Body of pancreas (tissue), 4 donors: ENCODE measurements around the gene DTWD2. TPM values are rescaled to one million over a fixed set of nuclear protein-coding genes. Genes with fewer than 3 reads are reported as not detected.
A peak's percentile ranks its signal among the peaks of the same experiment; 100 is the strongest.
"Not testable (repeated sequence)": the region's sequence is repeated elsewhere in the genome, so short reads cannot be mapped to it uniquely, and the experiment has no call there.

Experiments
- ATAC-seq: fragments of 150-250 bp; one replicate; pipeline ENCODE4 v1.9.1; 2016
- DNase-seq, 4 donors: peaks; one replicate each; pipeline ENCODE4 v3.0.0-alpha.2; 2019
- H3K27ac ChIP-seq, 4 donors: fragments of 200-600 bp; sonication (generic); 1 replicate in 3 of 4; 2 replicates in 1 of 4; pipeline versions ENCODE4 v1.5.1 to v1.6.1; 2016 to 2019; ENCODE audit warnings: mild to moderate bottlenecking in 1 of 4, mixed read lengths in 1 of 4, moderate library complexity in 1 of 4
- H3K27me3 ChIP-seq, 2 donors: fragments of 200-600 bp; sonication (generic); one replicate each; pipeline ENCODE4 v1.6.0; 2016; ENCODE audit warnings: mild to moderate bottlenecking in 1 of 2
- H3K36me3 ChIP-seq, 2 donors: fragments of 200-600 bp; sonication (generic); replicated peaks in 1 of 2; 2 replicates each; pipeline ENCODE4 v1.5.1; 2016; ENCODE audit warnings: low read depth in 2 of 2; ENCODE audit not compliant: insufficient read depth in 1 of 2
- H3K4me1 ChIP-seq: fragments of 200-600 bp; sonication (generic); one replicate; pipeline ENCODE4 v1.6.0; 2016
- H3K4me3 ChIP-seq, 2 donors: fragments of 200-600 bp; sonication (generic); 1 replicate in 1 of 2; 2 replicates in 1 of 2; pipeline ENCODE4 v1.5.1; 2016 to 2019
- H3K9me3 ChIP-seq, 3 donors: fragments of 200-600 bp; sonication (generic); 1 replicate in 2 of 3; 2 replicates in 1 of 3; pipeline ENCODE4 v1.5.1; 2016
- POLR2A ChIP-seq, 3 donors: fragments of 450-650 bp; IDR thresholded peaks; one replicate each; pipeline ENCODE4 v1.6.1; 2016; ENCODE audit warnings: antibody characterized with exemption in 3 of 3, mild to moderate bottlenecking in 2 of 3
- WGBS, 2 donors: methylation state at CpG; one replicate each; pipeline ENCODE4 v1.1.5; 2017; 5-methylcytosine and 5-hydroxymethylcytosine counted together
- intact Hi-C: fragments of 100-400 bp; cut with DNase I; formaldehyde crosslinking; loops from one replicate; pipeline ENCODE4 v1.15.1; 2023
- total RNA-seq, 2 donors: library from RNA; depleted of rRNA; stranded (reverse); fragments of >200 nt; gene quantifications; one replicate each; pipeline ENCODE4 v1.1.0, GENCODE V29; 2016
- TF ChIP-seq, protein P1 (sequence below), 7 experiments: fragments of 450-650 bp in 4 of 7; fragments of 200-600 bp in 3 of 7; sonication (generic) in 3 of 7; IDR thresholded peaks; one replicate each; pipeline ENCODE4 v1.5.1; 2016 to 2019; ENCODE audit warnings: antibody characterized with exemption in 7 of 7

DTWD2 gene
- total RNA-seq, 2 donors from 2014 or later: 7.5 to 29.7 TPM

DNA sequence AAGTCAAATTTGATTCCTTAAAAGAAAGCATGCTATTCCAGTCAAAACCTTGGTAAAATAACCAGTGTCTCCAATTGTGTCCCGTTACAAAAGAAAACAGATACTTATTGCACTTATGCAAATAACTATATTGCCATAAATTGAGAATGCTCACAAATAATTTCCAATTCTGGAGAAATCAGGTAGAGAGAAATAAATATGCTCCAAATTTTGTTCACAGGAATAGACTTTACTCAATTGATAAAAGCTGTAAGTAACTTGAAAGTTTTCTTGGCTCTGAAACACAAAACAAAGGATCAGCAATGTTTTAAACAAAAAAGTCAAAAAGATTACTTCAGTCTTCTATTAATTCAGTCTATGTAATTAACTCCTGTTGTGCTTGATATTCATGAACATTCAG lies 7.8 kb upstream of the DTWD2 start:
- no peak overlapping the region for H3K4me3 ChIP-seq
- ATAC-seq: no peak
- H3K27ac ChIP-seq: no peak overlapping the region
- no peaks in the 10 kb centered on the region for H3K4me1 ChIP-seq
- H3K27me3 ChIP-seq: no peaks in the 10 kb centered on the region
- no peak for TF ChIP-seq POLR2A (IDR thresholded peaks at IDR 0.05)
- TF ChIP-seq, protein P1, sequence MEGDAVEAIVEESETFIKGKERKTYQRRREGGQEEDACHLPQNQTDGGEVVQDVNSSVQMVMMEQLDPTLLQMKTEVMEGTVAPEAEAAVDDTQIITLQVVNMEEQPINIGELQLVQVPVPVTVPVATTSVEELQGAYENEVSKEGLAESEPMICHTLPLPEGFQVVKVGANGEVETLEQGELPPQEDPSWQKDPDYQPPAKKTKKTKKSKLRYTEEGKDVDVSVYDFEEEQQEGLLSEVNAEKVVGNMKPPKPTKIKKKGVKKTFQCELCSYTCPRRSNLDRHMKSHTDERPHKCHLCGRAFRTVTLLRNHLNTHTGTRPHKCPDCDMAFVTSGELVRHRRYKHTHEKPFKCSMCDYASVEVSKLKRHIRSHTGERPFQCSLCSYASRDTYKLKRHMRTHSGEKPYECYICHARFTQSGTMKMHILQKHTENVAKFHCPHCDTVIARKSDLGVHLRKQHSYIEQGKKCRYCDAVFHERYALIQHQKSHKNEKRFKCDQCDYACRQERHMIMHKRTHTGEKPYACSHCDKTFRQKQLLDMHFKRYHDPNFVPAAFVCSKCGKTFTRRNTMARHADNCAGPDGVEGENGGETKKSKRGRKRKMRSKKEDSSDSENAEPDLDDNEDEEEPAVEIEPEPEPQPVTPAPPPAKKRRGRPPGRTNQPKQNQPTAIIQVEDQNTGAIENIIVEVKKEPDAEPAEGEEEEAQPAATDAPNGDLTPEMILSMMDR (IDR thresholded peaks at IDR 0.05): no peak
- H3K9me3 ChIP-seq: peaks cover 0 to 4% (median 0%) of the 10 kb centered on the region in 3 donors
- H3K36me3 ChIP-seq: no peaks in the 10 kb centered on the region
- 97 to 100% methylated on average over 1 of the region's 1 CpG for WGBS, 2 donors
- intact Hi-C loops: no loop called here
- no peak for DNase-seq

DNA sequence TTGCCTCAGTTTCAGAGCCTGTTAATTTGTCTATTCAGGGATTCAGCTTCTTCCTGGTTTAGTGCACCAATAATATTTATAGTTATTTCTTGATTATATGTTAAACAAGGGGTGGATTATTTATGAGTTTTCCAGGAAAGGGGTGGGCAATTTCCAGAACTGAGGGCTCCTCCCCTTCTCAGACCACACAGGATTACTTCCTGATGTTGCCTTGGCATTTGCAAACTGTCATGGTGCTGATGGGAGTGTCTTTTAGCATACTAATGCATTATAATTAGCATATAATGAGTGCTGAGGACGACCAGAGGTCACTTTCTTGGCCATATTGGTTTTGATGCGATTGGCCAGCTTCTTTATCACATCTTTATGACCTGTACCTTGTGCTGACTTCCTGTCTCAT lies 6.2 kb upstream of the DTWD2 start:
- Histone ChIP-seq H3K9me3 (peaks cover 0 to 4% (median 0%) of the 10 kb centered on the region in 3 donors), H3K27me3 (no peaks in the 10 kb centered on the region), H3K27ac (no peak overlapping the region), H3K4me3 (no peak overlapping the region), H3K36me3 (no peaks in the 10 kb centered on the region), H3K4me1 (peaks cover 14% of the 10 kb centered on the region)
- DNase-seq: no peak
- ATAC-seq: no peak
- WGBS, 2 donors: 73 to 82% methylated on average over 2 of the region's 2 CpGs
- intact Hi-C loops: no loop called here
- TF ChIP-seq, protein P1 (IDR thresholded peaks at IDR 0.05): no peak
- no peak for TF ChIP-seq POLR2A (IDR thresholded peaks at IDR 0.05)

DNA sequence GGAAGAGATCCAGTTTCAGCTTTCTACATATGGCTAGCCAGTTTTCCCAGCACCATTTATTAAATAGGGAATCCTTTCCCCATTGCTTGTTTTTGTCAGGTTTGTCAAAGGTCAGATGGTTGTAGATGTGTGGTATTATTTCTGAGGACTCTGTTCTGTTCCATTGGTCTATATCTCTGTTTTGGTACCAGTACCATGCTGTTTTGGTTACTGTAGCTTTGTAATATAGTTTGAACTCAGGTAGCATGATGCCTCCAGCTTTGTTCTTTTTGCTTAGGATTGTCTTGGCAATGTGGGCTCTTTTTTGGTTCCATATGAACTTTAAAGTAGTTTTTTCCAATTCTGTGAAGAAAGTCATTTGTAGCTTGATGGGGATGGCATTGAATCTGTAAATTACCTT lies 4.8 kb upstream of the DTWD2 start:
- H3K9me3 ChIP-seq, DNase-seq, H3K27me3 ChIP-seq, intact Hi-C loops, H3K4me3 ChIP-seq, H3K36me3 ChIP-seq, ATAC-seq, H3K27ac ChIP-seq: not testable (repeated sequence)
- H3K4me1 ChIP-seq: peaks cover 22% of the 10 kb centered on the region

DNA sequence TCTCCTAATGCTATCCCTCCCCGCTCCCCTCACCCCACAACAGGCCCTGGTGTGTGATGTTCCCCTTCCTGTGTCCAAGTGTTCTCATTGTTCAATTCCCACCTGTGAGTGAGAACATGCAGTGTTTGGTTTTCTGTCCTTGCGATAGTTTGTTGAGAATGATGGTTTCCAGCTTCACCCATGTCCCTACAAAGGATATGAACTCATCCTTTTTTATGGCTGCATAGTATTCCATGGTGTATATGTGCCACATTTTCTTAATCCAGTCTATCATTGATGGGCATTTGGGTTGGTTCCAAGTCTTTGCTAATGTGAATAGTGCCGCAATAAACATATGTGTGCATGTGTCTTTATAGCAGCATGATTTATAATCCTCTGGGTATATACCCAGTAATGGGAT lies 3.7 kb upstream of the DTWD2 start:
- intact Hi-C loops, DNase-seq, H3K4me3 ChIP-seq, H3K27me3 ChIP-seq, H3K9me3 ChIP-seq, H3K27ac ChIP-seq, ATAC-seq, H3K36me3 ChIP-seq: not testable (repeated sequence)
- WGBS, 2 donors: 91 to 97% methylated on average over 2 to 3 of the region's 3 CpGs
- peaks cover 25% of the 10 kb centered on the region for H3K4me1 ChIP-seq

DNA sequence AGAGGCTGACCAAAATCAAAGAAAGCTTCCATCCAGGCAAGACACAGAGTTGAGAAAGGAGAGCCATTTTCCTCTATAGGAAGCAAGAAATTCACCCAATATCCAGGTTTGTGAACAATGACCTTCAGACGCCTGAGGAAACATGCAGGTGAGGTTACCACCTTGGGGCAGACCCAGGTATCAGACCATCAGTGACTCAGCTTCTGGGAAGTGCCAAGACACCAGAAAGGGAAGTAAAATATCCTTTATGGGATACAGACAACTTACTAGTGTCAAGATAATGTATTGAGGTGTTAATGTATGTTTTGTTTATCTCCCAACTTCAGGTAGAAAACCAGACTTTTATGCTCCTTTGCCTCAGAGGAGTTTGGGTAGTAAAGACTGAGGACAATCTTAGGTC lies 2.2 kb upstream of the DTWD2 start:
- intact Hi-C loops: no loop called here
- no peak for ATAC-seq

DNA sequence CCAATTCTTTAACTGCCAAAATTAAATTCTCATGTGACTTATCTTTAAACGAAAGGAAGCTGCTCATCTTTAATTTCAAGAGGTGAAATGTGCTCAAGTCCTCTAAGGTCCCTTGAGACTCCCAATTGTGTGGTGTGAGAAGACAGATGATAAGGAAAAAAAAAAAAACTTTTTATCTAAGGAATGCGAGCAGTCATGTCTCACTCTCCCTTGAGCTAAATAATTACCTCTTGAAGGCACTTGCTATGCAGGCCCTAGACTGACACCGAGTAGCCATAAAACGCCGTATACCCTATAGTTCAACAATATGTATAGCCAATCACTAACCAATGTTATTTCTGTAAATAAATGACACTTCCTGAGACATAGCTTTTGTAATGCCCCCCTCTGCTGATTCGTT lies 1.5 kb upstream of the DTWD2 start:
- no peaks in the 10 kb centered on the region for H3K27me3 ChIP-seq
- H3K36me3 ChIP-seq: no peaks in the 10 kb centered on the region
- H3K4me3 ChIP-seq: no peak overlapping the region
- no peaks in the 10 kb centered on the region for H3K9me3 ChIP-seq
- no peak for ATAC-seq
- intact Hi-C loops: no loop called here
- H3K27ac ChIP-seq: peak overlapping the region in 3 of 4 donors; percentile 96 to 99 (median 99)
- peaks cover 34% of the 10 kb centered on the region for H3K4me1 ChIP-seq
- TF ChIP-seq, protein P1 (IDR thresholded peaks at IDR 0.05): no peak
- no peak for TF ChIP-seq POLR2A (IDR thresholded peaks at IDR 0.05)
- no peak for DNase-seq
- 71 to 81% methylated on average over 6 of the region's 6 CpGs for WGBS, 2 donors

More for the DNA sequence above, 2.2 kb upstream of the DTWD2 start:
- H3K9me3 ChIP-seq: no peaks in the 10 kb centered on the region
- DNase-seq: peak; percentile 33 to 74 (median 59)
- no peaks in the 10 kb centered on the region for H3K27me3 ChIP-seq
- H3K4me3 ChIP-seq: no peak overlapping the region
- peaks cover 34% of the 10 kb centered on the region for H3K4me1 ChIP-seq
- 31 to 45% methylated on average over 1 of the region's 1 CpG for WGBS, 2 donors
- no peak for TF ChIP-seq POLR2A (IDR thresholded peaks at IDR 0.05)
- TF ChIP-seq, protein P1 (IDR thresholded peaks at IDR 0.05): no peak
- H3K36me3 ChIP-seq: no peaks in the 10 kb centered on the region
- peak overlapping the region in 3 of 4 donors; percentile 53 to 99 (median 96) for H3K27ac ChIP-seq
